Measurements from ENCODE around the gene C2orf92.

GRCh38 chr2:97656129-97656755 is 13.3 kb upstream of the C2orf92 start:
- no peak for TF ChIP-seq CTCF (conservative IDR thresholded peaks at IDR 0.05 in 1 of 2, IDR thresholded peaks at IDR 0.05 in 1 of 2; ENCODE audit: low read depth in 1 of 2, low read length in 2 of 2)
- no peak for TF ChIP-seq EZH2 (IDR thresholded peaks at IDR 0.05; ENCODE audit: low read length, missing control alignments)

All from fibroblast of lung (primary cell).